ENCODE measurements around the gene IMMP1L. TPM values are rescaled to one million over a fixed set of nuclear protein-coding genes. Genes with fewer than 3 reads are reported as not detected.

Gene IMMP1L
- total RNA-seq, 1 experiment from 2014 or later = 31.4 TPM

DNA sequence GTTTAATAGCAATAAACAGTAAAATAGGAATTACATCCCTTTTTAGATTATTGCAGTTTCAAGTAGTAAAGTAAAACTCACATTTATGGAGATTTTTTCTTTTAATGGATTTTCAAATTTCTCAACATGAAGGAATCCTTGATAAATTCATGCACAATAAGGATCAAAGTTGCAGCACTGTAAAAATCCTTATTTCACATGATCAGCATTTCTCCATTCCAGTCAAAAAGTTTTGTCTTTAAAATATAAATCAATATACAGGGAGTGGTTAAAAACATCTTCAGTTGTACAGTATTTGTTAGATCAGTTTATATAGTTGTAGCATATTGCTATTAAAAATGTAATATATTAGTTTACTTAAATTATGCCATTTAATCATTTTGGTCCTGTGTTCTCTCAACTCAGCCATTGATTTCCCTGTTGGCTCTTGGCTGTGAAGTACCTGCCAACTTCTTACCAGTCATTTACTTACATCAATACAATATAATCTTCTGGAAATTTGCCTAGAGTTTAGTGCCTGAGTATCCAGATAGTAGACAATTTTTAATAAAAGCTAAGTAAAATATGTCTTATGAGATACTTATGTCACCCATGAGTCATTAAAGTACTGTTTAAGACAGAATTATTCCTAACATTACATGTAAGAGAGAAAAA lies 12.2 kb upstream of the IMMP1L start:
- no peaks in the 10 kb centered on the region for H3K27me3 ChIP-seq (ENCODE audit: low read length)
- no peaks in the 10 kb centered on the region for H3K36me3 ChIP-seq (ENCODE audit: low read depth, low read length)
- ATAC-seq (no peak), DNase-seq (no peak)
- H3F3A ChIP-seq (ENCODE audit: low read length, unreplicated experiment) = no peaks in the 10 kb centered on the region
- H3K4me2 ChIP-seq (ENCODE audit: low read length) = no peak overlapping the region
- H3K4me1 ChIP-seq (ENCODE audit: insufficient read depth, low read length) = no peaks in the 10 kb centered on the region
- no peaks in the 10 kb centered on the region for H3K9me3 ChIP-seq (ENCODE audit: low read length)
- H3K79me2 ChIP-seq (ENCODE audit: low read length) = no peaks in the 10 kb centered on the region
- BruUV-seq (replicated peaks) = no TSS peak
- intact Hi-C loops (cut with micrococcal nuclease) = no loop called here
- CTCF ChIA-PET = no interaction called here
- H4K20me1 ChIP-seq (ENCODE audit: low read length) = no peaks in the 10 kb centered on the region
- H3K9me2 ChIP-seq (replicated peaks; ENCODE audit: low read length) = no peaks in the 10 kb centered on the region
- no peak overlapping the region for H3K9ac ChIP-seq (ENCODE audit: low read length)
- POLR2A ChIA-PET (ENCODE audit: unreplicated experiment) = no interaction called here
- H2AFZ ChIP-seq (ENCODE audit: low read length) = no peak overlapping the region
- no peak for TF ChIP-seq EZH2 (IDR thresholded peaks at IDR 0.05; ENCODE audit: low read length, unreplicated experiment)
- TF ChIP-seq EZH2phosphoT487 (IDR thresholded peaks at IDR 0.05; ENCODE audit: borderline replicate concordance, low read length) = no peak
- TF ChIP-seq, protein P1, sequence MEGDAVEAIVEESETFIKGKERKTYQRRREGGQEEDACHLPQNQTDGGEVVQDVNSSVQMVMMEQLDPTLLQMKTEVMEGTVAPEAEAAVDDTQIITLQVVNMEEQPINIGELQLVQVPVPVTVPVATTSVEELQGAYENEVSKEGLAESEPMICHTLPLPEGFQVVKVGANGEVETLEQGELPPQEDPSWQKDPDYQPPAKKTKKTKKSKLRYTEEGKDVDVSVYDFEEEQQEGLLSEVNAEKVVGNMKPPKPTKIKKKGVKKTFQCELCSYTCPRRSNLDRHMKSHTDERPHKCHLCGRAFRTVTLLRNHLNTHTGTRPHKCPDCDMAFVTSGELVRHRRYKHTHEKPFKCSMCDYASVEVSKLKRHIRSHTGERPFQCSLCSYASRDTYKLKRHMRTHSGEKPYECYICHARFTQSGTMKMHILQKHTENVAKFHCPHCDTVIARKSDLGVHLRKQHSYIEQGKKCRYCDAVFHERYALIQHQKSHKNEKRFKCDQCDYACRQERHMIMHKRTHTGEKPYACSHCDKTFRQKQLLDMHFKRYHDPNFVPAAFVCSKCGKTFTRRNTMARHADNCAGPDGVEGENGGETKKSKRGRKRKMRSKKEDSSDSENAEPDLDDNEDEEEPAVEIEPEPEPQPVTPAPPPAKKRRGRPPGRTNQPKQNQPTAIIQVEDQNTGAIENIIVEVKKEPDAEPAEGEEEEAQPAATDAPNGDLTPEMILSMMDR (conservative IDR thresholded peaks at IDR 0.05; ENCODE audit: low read depth, low read length) = no peak
- no peak overlapping the region for H3K27ac ChIP-seq (ENCODE audit: low read length)
- H3K4me3 ChIP-seq (ENCODE audit: low read length) = no peak overlapping the region

DNA sequence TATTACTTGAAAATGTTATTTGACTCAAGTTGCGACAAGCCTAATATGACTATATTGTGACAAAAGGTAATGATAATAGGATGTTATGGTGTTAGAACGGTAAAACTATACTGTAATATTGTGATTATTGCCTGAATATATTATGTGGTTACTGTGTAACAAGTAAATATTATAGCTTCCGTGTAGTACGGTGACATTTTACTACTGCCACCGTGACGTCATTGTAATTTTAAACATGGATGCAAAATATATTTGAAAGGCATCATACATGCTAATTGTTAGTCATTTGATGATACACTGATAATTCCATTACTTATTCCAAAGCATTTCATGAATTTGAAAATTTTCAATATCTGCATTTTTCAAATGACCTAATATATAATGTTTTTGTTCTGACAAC lies 2.7 kb upstream of the IMMP1L start:
- peak overlapping the region; percentile 91 for H3K4me2 ChIP-seq (ENCODE audit: low read length)
- no peak for TF ChIP-seq EZH2 (IDR thresholded peaks at IDR 0.05; ENCODE audit: low read length, unreplicated experiment)
- TF ChIP-seq, protein P1 (conservative IDR thresholded peaks at IDR 0.05; ENCODE audit: low read depth, low read length) = no peak
- no peak for TF ChIP-seq EZH2phosphoT487 (IDR thresholded peaks at IDR 0.05; ENCODE audit: borderline replicate concordance, low read length)
- no peak overlapping the region for H2AFZ ChIP-seq (ENCODE audit: low read length)
- H3K27ac ChIP-seq (ENCODE audit: low read length) = no peak overlapping the region
- no peak for ATAC-seq
- no peaks in the 10 kb centered on the region for H3K9me3 ChIP-seq (ENCODE audit: low read length)
- no peaks in the 10 kb centered on the region for H3K27me3 ChIP-seq (ENCODE audit: low read length)
- H3K9ac ChIP-seq (ENCODE audit: low read length) = no peak overlapping the region
- H3K36me3 ChIP-seq (ENCODE audit: low read depth, low read length) = no peaks in the 10 kb centered on the region
- BruUV-seq (replicated peaks) = no TSS peak
- peaks cover 61% of the 10 kb centered on the region for H3K79me2 ChIP-seq (ENCODE audit: low read length)
- POLR2A ChIA-PET (ENCODE audit: unreplicated experiment) = no interaction called here
- intact Hi-C loops (cut with micrococcal nuclease) = no loop called here
- no peaks in the 10 kb centered on the region for H3F3A ChIP-seq (ENCODE audit: low read length, unreplicated experiment)
- CTCF ChIA-PET = no interaction called here
- H4K20me1 ChIP-seq (ENCODE audit: low read length) = no peaks in the 10 kb centered on the region
- DNase-seq = no peak
- H3K9me2 ChIP-seq (replicated peaks; ENCODE audit: low read length) = no peaks in the 10 kb centered on the region
- H3K4me1 ChIP-seq (ENCODE audit: insufficient read depth, low read length) = peaks cover 27% of the 10 kb centered on the region
- H3K4me3 ChIP-seq (ENCODE audit: low read length) = no peak overlapping the region

GRCh38 chr11:31509051-31509428 lies 382 bp downstream of the IMMP1L start:
- peak overlapping the region; percentile 91 for H3K4me2 ChIP-seq (ENCODE audit: low read length)
- peak overlapping the region; percentile 87 for H3K9ac ChIP-seq (ENCODE audit: low read length)
- TF ChIP-seq, protein P1 (conservative IDR thresholded peaks at IDR 0.05; ENCODE audit: low read depth, low read length) = no peak
- no peak for TF ChIP-seq EZH2 (IDR thresholded peaks at IDR 0.05; ENCODE audit: low read length, unreplicated experiment)
- no peak for TF ChIP-seq EZH2phosphoT487 (IDR thresholded peaks at IDR 0.05; ENCODE audit: borderline replicate concordance, low read length)
- ChIA-PET POLR2A (ENCODE audit: unreplicated experiment) (interaction anchor here (0.8 kb wide), 1 partner anchor 301 kb away, joined by 4 read pairs; no protein-coding TSS in a partner anchor), CTCF (interaction anchor here (0.7 kb wide), 1 partner anchor 277 kb away, joined by 3 read pairs; no protein-coding TSS in a partner anchor)
- H3K4me1 ChIP-seq (ENCODE audit: insufficient read depth, low read length) = peaks cover 29% of the 10 kb centered on the region
- no peaks in the 10 kb centered on the region for H3K9me2 ChIP-seq (replicated peaks; ENCODE audit: low read length)
- peak overlapping the region; percentile 16; the same call in 1 of the 2 replicates for H3K27ac ChIP-seq (ENCODE audit: low read length)
- H3K4me3 ChIP-seq (ENCODE audit: low read length) = peak overlapping the region; percentile 96
- H3K27me3 ChIP-seq (ENCODE audit: low read length) = no peaks in the 10 kb centered on the region
- peak; percentile 5 for DNase-seq
- peaks cover 4% of the 10 kb centered on the region; the same call in 1 of the 2 replicates for H3K36me3 ChIP-seq (ENCODE audit: low read depth, low read length)
- H3K9me3 ChIP-seq (ENCODE audit: low read length) = no peaks in the 10 kb centered on the region
- H2AFZ ChIP-seq (ENCODE audit: low read length) = peak overlapping the region; percentile 99
- H3K79me2 ChIP-seq (ENCODE audit: low read length) = peaks cover 90% of the 10 kb centered on the region
- H3F3A ChIP-seq (ENCODE audit: low read length, unreplicated experiment) = no peaks in the 10 kb centered on the region
- ATAC-seq = peak; percentile 12
- TSS peak; percentile 72 for BruUV-seq (replicated peaks)
- intact Hi-C loops (cut with micrococcal nuclease) = loop anchor here (1.0 to 5.0 kb wide), 3 partner anchors 302 to 363 kb away; partner anchors contain the start of gene PAX6
- no peaks in the 10 kb centered on the region for H4K20me1 ChIP-seq (ENCODE audit: low read length)
